ENCODE data around the gene KCNJ16.

GRCh38 chr17:70138291-70138865, 63.4 kb downstream of the KCNJ16 start:
- TF ChIP-seq, protein P1, sequence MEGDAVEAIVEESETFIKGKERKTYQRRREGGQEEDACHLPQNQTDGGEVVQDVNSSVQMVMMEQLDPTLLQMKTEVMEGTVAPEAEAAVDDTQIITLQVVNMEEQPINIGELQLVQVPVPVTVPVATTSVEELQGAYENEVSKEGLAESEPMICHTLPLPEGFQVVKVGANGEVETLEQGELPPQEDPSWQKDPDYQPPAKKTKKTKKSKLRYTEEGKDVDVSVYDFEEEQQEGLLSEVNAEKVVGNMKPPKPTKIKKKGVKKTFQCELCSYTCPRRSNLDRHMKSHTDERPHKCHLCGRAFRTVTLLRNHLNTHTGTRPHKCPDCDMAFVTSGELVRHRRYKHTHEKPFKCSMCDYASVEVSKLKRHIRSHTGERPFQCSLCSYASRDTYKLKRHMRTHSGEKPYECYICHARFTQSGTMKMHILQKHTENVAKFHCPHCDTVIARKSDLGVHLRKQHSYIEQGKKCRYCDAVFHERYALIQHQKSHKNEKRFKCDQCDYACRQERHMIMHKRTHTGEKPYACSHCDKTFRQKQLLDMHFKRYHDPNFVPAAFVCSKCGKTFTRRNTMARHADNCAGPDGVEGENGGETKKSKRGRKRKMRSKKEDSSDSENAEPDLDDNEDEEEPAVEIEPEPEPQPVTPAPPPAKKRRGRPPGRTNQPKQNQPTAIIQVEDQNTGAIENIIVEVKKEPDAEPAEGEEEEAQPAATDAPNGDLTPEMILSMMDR (IDR thresholded peaks at IDR 0.05; ENCODE audit: low read depth, low read length) = no peak
- TF ChIP-seq POLR2A (IDR thresholded peaks at IDR 0.05; ENCODE audit: extremely low read depth, insufficient read length) = no peak
- TF ChIP-seq, protein P2, sequence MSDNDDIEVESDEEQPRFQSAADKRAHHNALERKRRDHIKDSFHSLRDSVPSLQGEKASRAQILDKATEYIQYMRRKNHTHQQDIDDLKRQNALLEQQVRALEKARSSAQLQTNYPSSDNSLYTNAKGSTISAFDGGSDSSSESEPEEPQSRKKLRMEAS (IDR thresholded peaks at IDR 0.05; ENCODE audit: low read depth, low read length) = no peak

Data from NB4 (cell line).